Endothelial cell of umbilical vein (primary cell): ENCODE measurements around the gene GPATCH1. TPM values are rescaled to one million over a fixed set of nuclear protein-coding genes. Genes with fewer than 3 reads are reported as not detected.
"Not testable (repeated sequence)": the region's sequence is repeated elsewhere in the genome, so short reads cannot be mapped to it uniquely, and the experiment has no call there.

ENCODE experiments used
- BruUV-seq: library from RNA; stranded (reverse); fragments of 400-500 nt; replicated peaks from 2 replicates; lab custom pipeline; 2021; lab: Mats Ljungman, UMichigan
- CTCF ChIA-PET: fragments of 300-600, 350-600 bp; sonication (Branson Sonifier 250); formaldehyde crosslinking; loops from one replicate; lab custom pipeline; 2021; ENCODE audit warnings: antibody characterized with exemption, inconsistent platforms; lab: Charles Lee
- POLR2A ChIA-PET: fragments of 300-600, 350-600 bp; sonication (Branson Sonifier 250); formaldehyde crosslinking; loops from one replicate; lab custom pipeline; 2021; ENCODE audit warnings: antibody characterized with exemption, inconsistent platforms; lab: Charles Lee
- DNase-seq: peaks from one replicate; pipeline ENCODE4 v3.0.0-alpha.2; 2011; ENCODE audit warnings: low read depth, low spot score
- FAIRE-seq: peaks from 2 replicates; lab custom pipeline; 2011; peaks lifted over from hg19 to GRCh38; lab: Jason Lieb, UNC
- H2AFZ ChIP-seq: 2 replicates; pipeline ENCODE4 v1.6.0; 2012; ENCODE audit warnings: low read depth, low read length, control low read depth, inconsistent platforms
- H3K27ac ChIP-seq: 2 replicates; pipeline ENCODE4 v1.5.1; 2011; ENCODE audit warnings: low read depth, mild to moderate bottlenecking, control low read depth, low read length, moderate library complexity; ENCODE audit not compliant: insufficient read depth
- H3K27me3 ChIP-seq, 2 experiments: 2 replicates each; pipeline versions ENCODE4 v1.6.0 to v1.6.1; 2011; ENCODE audit warnings: low read length in 2 of 2, mixed read lengths in 1 of 2; ENCODE audit not compliant: control insufficient read depth in 2 of 2, insufficient read depth in 2 of 2
- H3K36me3 ChIP-seq, 2 experiments: 2 replicates in 1 of 2; 3 replicates in 1 of 2; pipeline ENCODE4 v1.5.1; 2011; ENCODE audit warnings: low read length in 2 of 2, mild to moderate bottlenecking in 1 of 2, moderate library complexity in 1 of 2; ENCODE audit not compliant: control insufficient read depth in 2 of 2, insufficient read depth in 2 of 2; ENCODE audit errors: extremely low read depth in 1 of 2
- H3K4me1 ChIP-seq: 3 replicates; pipeline ENCODE4 v1.5.1; 2011; ENCODE audit warnings: mild to moderate bottlenecking, low read length; ENCODE audit not compliant: control insufficient read depth, insufficient read depth; ENCODE audit errors: extremely low read depth
- H3K4me2 ChIP-seq: 2 replicates; pipeline ENCODE4 v1.6.1; 2011; ENCODE audit warnings: low read length, control low read depth, mixed read lengths; ENCODE audit not compliant: insufficient read depth
- H3K4me3 ChIP-seq, 3 experiments: fragments of 200-600 bp in 1 of 3; sonication (generic), shearing (Covaris generic) in 1 of 3; replicated peaks in 1 of 3; 2 replicates each; pipeline ENCODE4 v1.5.1; 2011 to 2016; ENCODE audit warnings: control low read depth in 3 of 3, low read length in 3 of 3, mild to moderate bottlenecking in 2 of 3, inconsistent platforms in 1 of 3, low read depth in 1 of 3, moderate library complexity in 1 of 3; ENCODE audit not compliant: insufficient read depth in 1 of 3
- H3K79me2 ChIP-seq: 2 replicates; pipeline ENCODE4 v1.6.0; 2012; ENCODE audit warnings: low read length, inconsistent platforms; ENCODE audit not compliant: control insufficient read depth, insufficient read depth
- H3K9ac ChIP-seq: replicated peaks from 2 replicates; pipeline ENCODE3; 2011; ENCODE audit warnings: low read length, control low read depth; ENCODE audit not compliant: insufficient read depth; ENCODE audit errors: extremely low read depth
- H3K9me1 ChIP-seq: replicated peaks from 3 replicates; pipeline ENCODE4 v1.6.0; 2011; ENCODE audit warnings: mild to moderate bottlenecking, low read length; ENCODE audit not compliant: control insufficient read depth, insufficient read depth; ENCODE audit errors: extremely low read depth
- H3K9me3 ChIP-seq: replicated peaks from 2 replicates; pipeline ENCODE4 v1.5.1; 2012; ENCODE audit warnings: low read length, inconsistent platforms; ENCODE audit not compliant: control insufficient read depth, insufficient read depth
- H4K20me1 ChIP-seq: replicated peaks from 2 replicates; pipeline ENCODE3; 2011; ENCODE audit warnings: mild to moderate bottlenecking, low read length; ENCODE audit not compliant: control insufficient read depth, insufficient read depth; ENCODE audit errors: extremely low read depth
- EZH2 ChIP-seq: IDR thresholded peaks from 2 replicates; pipeline ENCODE4 v1.6.1; 2012; ENCODE audit warnings: borderline replicate concordance, low read depth, mild to moderate bottlenecking, moderate library complexity, low read length, inconsistent platforms; ENCODE audit not compliant: severe bottlenecking
- FOS ChIP-seq: IDR thresholded peaks from 2 replicates; pipeline ENCODE4 v1.6.1; 2011; ENCODE audit warnings: mild to moderate bottlenecking, low read length, moderate library complexity, borderline replicate concordance; ENCODE audit not compliant: insufficient read depth
- GATA2 ChIP-seq: IDR thresholded peaks from 2 replicates; pipeline ENCODE4 v1.7.0; 2011; ENCODE audit warnings: low read depth, mild to moderate bottlenecking, moderate library complexity, mixed read lengths, low read length; ENCODE audit not compliant: insufficient read length, insufficient read depth
- JUN ChIP-seq: IDR thresholded peaks from 2 replicates; pipeline ENCODE4 v1.6.1; 2011; ENCODE audit warnings: borderline replicate concordance, low read depth; ENCODE audit not compliant: insufficient read length, insufficient read depth
- MYC ChIP-seq: IDR thresholded peaks from one replicate; pipeline ENCODE4 v1.6.1; 2011; ENCODE audit warnings: mild to moderate bottlenecking, low read depth, low read length
- POLR2A ChIP-seq: IDR thresholded peaks from 2 replicates; pipeline ENCODE4 v1.6.1; 2012; ENCODE audit warnings: low read depth, mild to moderate bottlenecking, control low read depth, low read length
- POLR2AphosphoS5 ChIP-seq: IDR thresholded peaks from 2 replicates; pipeline ENCODE4 v1.6.1; 2012; ENCODE audit warnings: low read depth, mild to moderate bottlenecking, control low read depth, low read length, moderate library complexity; ENCODE audit not compliant: insufficient read depth
- dilution Hi-C: fragments of 300-500 bp; cut with MboI; formaldehyde crosslinking; loops from one replicate; pipeline ENCODE4 v1.15.0; 2019; ENCODE audit warnings: low sequenced_read_pairs; ENCODE audit not compliant: extremely low pct_ligation_motif_present
- intact Hi-C: fragments of 100-400 bp; cut with micrococcal nuclease; formaldehyde crosslinking; loops from one replicate; pipeline ENCODE4 v1.10.0; 2022
- polyA plus RNA-seq, 4 experiments: library from polyadenylated mRNA; depleted of rRNA in 3 of 4; stranded (reverse) in 3 of 4; unstranded in 1 of 4; fragments of >200 nt; gene quantifications; 2 replicates each; pipeline versions ENCODE4 v1.2.1 to v1.2.3, GENCODE V29; 2011 to 2012; ENCODE audit warnings: missing spikeins in 1 of 4
- total RNA-seq: library from RNA; stranded (reverse); gene quantifications from 2 replicates; pipeline ENCODE4 v1.2.3, GENCODE V29; 2021
- TF ChIP-seq, protein P1 (sequence below), 2 donors: IDR thresholded peaks; 1 replicate in 1 of 2; 2 replicates in 1 of 2; pipeline ENCODE4 v1.5.1; 2011; ENCODE audit warnings: low read length in 2 of 2, mild to moderate bottlenecking in 2 of 2, moderate library complexity in 2 of 2, control low read depth in 1 of 2, inconsistent platforms in 1 of 2, low read depth in 1 of 2; ENCODE audit not compliant: insufficient read depth in 1 of 2; ENCODE audit errors: extremely low read depth in 1 of 2
- TF ChIP-seq, protein P2 (sequence below): IDR thresholded peaks from 2 replicates; pipeline ENCODE4 v1.6.1; 2011; ENCODE audit not compliant: insufficient read depth, insufficient read length

Gene GPATCH1
- total and polyA plus RNA-seq, 2 donors (not counting 3 experiments of a cell fraction or from before 2014, with no cell fraction given) = 4.5 to 9.2 TPM

DNA sequence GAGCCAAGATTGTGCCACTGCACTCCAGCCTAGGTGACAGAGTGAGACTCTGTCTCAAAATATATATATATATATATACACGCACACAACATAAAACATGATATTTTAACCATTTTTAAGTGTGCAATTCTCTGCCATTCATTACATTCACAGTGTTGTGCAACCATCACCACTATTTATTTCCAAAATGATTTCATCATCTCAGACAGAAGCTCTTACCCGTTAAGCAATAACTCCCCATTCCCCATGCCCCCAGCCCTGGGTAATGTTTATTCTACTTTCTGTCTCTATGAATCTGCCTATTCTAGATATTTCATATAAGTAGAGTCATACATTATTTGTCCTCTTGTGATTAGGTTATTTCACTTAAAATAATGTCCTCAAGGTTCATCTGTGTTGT is 71.2 kb downstream of the GPATCH1 start:
- no peaks in the 10 kb centered on the region for H4K20me1 ChIP-seq
- no peak for FAIRE-seq
- BruUV-seq = no TSS peak
- intact Hi-C loops = no loop called here
- no peak overlapping the region for H3K4me2 ChIP-seq
- H3K9me3 ChIP-seq = no peaks in the 10 kb centered on the region
- H3K27me3 ChIP-seq = no peaks in the 10 kb centered on the region
- TF ChIP-seq, protein P1, sequence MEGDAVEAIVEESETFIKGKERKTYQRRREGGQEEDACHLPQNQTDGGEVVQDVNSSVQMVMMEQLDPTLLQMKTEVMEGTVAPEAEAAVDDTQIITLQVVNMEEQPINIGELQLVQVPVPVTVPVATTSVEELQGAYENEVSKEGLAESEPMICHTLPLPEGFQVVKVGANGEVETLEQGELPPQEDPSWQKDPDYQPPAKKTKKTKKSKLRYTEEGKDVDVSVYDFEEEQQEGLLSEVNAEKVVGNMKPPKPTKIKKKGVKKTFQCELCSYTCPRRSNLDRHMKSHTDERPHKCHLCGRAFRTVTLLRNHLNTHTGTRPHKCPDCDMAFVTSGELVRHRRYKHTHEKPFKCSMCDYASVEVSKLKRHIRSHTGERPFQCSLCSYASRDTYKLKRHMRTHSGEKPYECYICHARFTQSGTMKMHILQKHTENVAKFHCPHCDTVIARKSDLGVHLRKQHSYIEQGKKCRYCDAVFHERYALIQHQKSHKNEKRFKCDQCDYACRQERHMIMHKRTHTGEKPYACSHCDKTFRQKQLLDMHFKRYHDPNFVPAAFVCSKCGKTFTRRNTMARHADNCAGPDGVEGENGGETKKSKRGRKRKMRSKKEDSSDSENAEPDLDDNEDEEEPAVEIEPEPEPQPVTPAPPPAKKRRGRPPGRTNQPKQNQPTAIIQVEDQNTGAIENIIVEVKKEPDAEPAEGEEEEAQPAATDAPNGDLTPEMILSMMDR (IDR thresholded peaks at IDR 0.05; ENCODE audit: extremely low read depth in 1 of 2, insufficient read depth in 1 of 2, low read depth in 1 of 2, low read length in 2 of 2) = no peak
- TF ChIP-seq EZH2 (no peak), POLR2AphosphoS5 (no peak), JUN (no peak), FOS (no peak), MYC (no peak), GATA2 (no peak), POLR2A (no peak)
- TF ChIP-seq, protein P2, sequence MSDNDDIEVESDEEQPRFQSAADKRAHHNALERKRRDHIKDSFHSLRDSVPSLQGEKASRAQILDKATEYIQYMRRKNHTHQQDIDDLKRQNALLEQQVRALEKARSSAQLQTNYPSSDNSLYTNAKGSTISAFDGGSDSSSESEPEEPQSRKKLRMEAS = no peak
- H3K79me2 ChIP-seq = no peaks in the 10 kb centered on the region
- H3K36me3 ChIP-seq = no peaks in the 10 kb centered on the region
- dilution Hi-C loops = no loop called here
- DNase-seq = no peak
- POLR2A ChIA-PET = no interaction called here
- H3K9me1 ChIP-seq = no peaks in the 10 kb centered on the region
- no peak overlapping the region for H3K9ac ChIP-seq
- H2AFZ ChIP-seq = no peak overlapping the region
- CTCF ChIA-PET = interaction anchor here (3.2 kb wide), 1 partner anchor 32 kb away, joined by 17 read pairs; no protein-coding TSS in a partner anchor
- no peak overlapping the region for H3K4me3 ChIP-seq
- H3K4me1 ChIP-seq = no peaks in the 10 kb centered on the region
- H3K27ac ChIP-seq = no peak overlapping the region

DNA sequence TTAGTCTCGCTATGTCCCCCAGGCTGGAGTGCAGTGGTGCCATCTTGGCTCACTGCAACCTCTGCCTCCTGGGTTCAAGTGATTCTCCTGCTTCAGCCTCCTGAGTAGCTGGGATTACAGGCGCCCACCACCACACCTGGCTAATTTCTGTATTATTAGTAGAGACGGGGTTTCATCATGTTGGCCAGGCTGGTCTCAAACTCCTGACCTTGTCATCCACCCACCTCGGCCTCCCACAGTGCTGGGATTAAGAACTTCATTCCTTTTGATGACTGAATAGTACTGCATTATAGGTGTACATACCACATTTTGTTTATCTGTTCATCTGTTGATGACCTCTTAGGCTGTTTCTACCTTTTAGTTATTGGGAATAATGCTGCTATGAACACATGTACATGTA is 71.6 kb downstream of the GPATCH1 start:
- H3K27ac ChIP-seq, intact Hi-C loops, H3K4me1 ChIP-seq, FAIRE-seq, dilution Hi-C loops, H3K4me2 ChIP-seq, BruUV-seq, H3K9ac ChIP-seq, H2AFZ ChIP-seq, H3K27me3 ChIP-seq, H3K79me2 ChIP-seq, H3K36me3 ChIP-seq, POLR2A ChIA-PET, DNase-seq, H3K9me1 ChIP-seq, H4K20me1 ChIP-seq, H3K4me3 ChIP-seq, H3K9me3 ChIP-seq: not testable (repeated sequence)
- CTCF ChIA-PET = interaction anchor here (3.2 kb wide), 1 partner anchor 32 kb away, joined by 17 read pairs; no protein-coding TSS in a partner anchor

DNA sequence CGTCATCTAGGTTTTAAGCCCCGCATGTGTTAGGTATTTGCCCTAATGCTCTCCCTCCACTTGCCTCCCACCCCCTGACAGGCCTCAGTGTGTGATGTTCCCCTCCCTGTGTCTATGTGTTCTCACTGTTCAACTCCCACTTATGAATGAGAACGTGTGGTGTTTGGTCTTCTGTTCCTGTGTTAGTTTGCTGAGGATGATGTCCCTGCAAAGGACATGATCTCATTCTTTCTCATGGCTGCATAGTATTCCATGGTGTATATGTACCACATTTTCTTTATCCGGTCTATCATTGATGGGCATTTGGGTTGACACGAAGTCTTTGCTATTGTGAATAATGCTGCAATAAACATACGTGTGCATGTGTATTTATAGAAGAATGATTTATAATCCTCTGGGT is 73.3 kb downstream of the GPATCH1 start:
- H3K79me2 ChIP-seq, H3K9me1 ChIP-seq, DNase-seq, H3K4me3 ChIP-seq, intact Hi-C loops, CTCF ChIA-PET, BruUV-seq, H3K4me1 ChIP-seq, dilution Hi-C loops, H3K9me3 ChIP-seq, H3K4me2 ChIP-seq, H3K27ac ChIP-seq, POLR2A ChIA-PET, FAIRE-seq, H3K9ac ChIP-seq, H2AFZ ChIP-seq, H3K27me3 ChIP-seq, H3K36me3 ChIP-seq, H4K20me1 ChIP-seq: not testable (repeated sequence)
